IPS DF 6.9 (cell line): ENCODE data around the gene OLAH.
A peak's percentile ranks its signal among the peaks of the same experiment; 100 is the strongest.

Experiments
- DNase-seq: peaks from one replicate; pipeline ENCODE4 v3.0.0-alpha.2; 2013; ENCODE audit warnings: low read depth, low spot score
- H3K27ac ChIP-seq: one replicate; pipeline ENCODE4 v1.5.1; 2013; ENCODE audit warnings: low read length, control low read depth
- H3K27me3 ChIP-seq: 2 replicates; pipeline ENCODE4 v1.6.1; 2013; ENCODE audit warnings: mild to moderate bottlenecking, low read length; ENCODE audit not compliant: control insufficient read depth, insufficient read depth
- H3K36me3 ChIP-seq: 2 replicates; pipeline ENCODE4 v1.6.1; 2013; ENCODE audit warnings: low read length; ENCODE audit not compliant: control insufficient read depth, insufficient read depth
- H3K4me1 ChIP-seq: 2 replicates; pipeline ENCODE4 v1.6.1; 2013; ENCODE audit warnings: low read length; ENCODE audit not compliant: control insufficient read depth, insufficient read depth
- H3K4me3 ChIP-seq: 2 replicates; pipeline ENCODE4 v1.5.1; 2013; ENCODE audit warnings: mild to moderate bottlenecking, low read length
- H3K9me3 ChIP-seq: 2 replicates; pipeline ENCODE4 v1.6.1; 2013; ENCODE audit warnings: low read length, inconsistent platforms; ENCODE audit not compliant: control insufficient read depth, insufficient read depth
- WGBS: extraction: QIAGEN DNeasy Blood & Tissue Kit; methylation state at CpG from one replicate; pipeline ENCODE4 v1.1.7; 2013; ENCODE audit warnings: mixed read lengths, missing lambda C conversion rate; ENCODE audit not compliant: insufficient read length, insufficient coverage; 5-methylcytosine and 5-hydroxymethylcytosine counted together

Gene OLAH

GRCh38 chr10:15097011-15097812 is 53.5 kb downstream of the OLAH start, which contains the start of gene RPP38:
Gene RPP38, plus strand, starts transcription at chr10:15097355. Its CDS starts 5,960 bp downstream, at chr10:15103315.
- no peaks in the 10 kb centered on the region for H3K4me1 ChIP-seq
- H3K27me3 ChIP-seq = no peaks in the 10 kb centered on the region
- no peaks in the 10 kb centered on the region for H3K36me3 ChIP-seq
- no peak for DNase-seq
- H3K27ac ChIP-seq = no peak within 1 kb of the TSS
- whole genome bisulfite sequencing = no CpG with 5 or more reads among the region's 84 CpGs
- H3K4me3 ChIP-seq = peak within 1 kb of the TSS; percentile 92
- no peaks in the 10 kb centered on the region for H3K9me3 ChIP-seq

GRCh38 chr10:15099886-15100285 is 56.1 kb downstream of the OLAH start:
- H3K9me3 ChIP-seq = no peaks in the 10 kb centered on the region
- no peak for DNase-seq
- peaks cover 4% of the 10 kb centered on the region; the same call in 1 of the 2 replicates for H3K36me3 ChIP-seq
- no peaks in the 10 kb centered on the region for H3K4me1 ChIP-seq
- H3K27me3 ChIP-seq = no peaks in the 10 kb centered on the region
- H3K4me3 ChIP-seq = no peak overlapping the region
- no peak overlapping the region for H3K27ac ChIP-seq
- WGBS = no CpG with 5 or more reads among the region's 4 CpGs

- Histone ChIP-seq H3K4me3 (no peak overlapping the region), H3K9me3 (no peaks in the 10 kb centered on the region), H3K27me3 (no peaks in the 10 kb centered on the region), H3K36me3 (peaks cover 4% of the 10 kb centered on the region; the same call in 1 of the 2 replicates), H3K27ac (no peak overlapping the region), H3K4me1 (no peaks in the 10 kb centered on the region)
- DNase-seq = no peak
- no CpG with 5 or more reads among the region's 9 CpGs for WGBS
Observed at GRCh38 chr10:15103513-15103912, 59.8 kb downstream of the OLAH start.

DNA sequence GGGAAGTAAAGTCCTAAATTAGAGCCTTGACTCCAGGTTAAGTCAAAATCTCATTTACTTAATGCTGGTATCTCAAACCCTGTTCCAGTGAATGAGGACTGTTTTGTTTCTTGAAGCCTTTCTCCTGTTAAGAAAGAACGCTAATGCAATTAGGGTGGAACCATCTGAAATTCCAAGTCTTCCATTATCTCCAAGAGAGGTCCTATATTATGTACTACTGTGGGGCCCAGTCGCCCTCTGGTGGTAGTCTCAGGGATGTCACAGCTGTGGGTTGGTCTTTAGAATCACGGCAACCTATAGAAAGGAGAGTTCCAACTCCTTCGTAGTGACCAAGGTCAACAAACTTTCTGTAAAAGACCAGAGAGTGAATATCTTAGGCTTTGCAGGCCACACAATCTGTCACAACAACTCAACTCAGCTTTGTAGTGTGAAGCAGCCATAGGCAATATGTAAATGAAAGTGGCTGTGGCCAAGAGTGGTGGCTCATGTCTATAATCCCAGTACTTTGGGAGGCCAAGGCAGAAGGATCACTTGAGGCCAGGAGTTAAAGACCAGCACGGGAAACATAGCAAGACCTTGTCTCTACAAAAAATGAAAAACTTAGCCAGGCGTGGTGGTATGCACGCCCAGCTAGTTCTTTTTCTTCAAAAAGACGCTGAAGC is 62.7 kb downstream of the OLAH start:
- no peak overlapping the region for H3K4me3 ChIP-seq
- no peak overlapping the region for H3K27ac ChIP-seq
- H3K9me3 ChIP-seq = no peaks in the 10 kb centered on the region
- no peaks in the 10 kb centered on the region for H3K27me3 ChIP-seq
- H3K36me3 ChIP-seq = peaks cover 4% of the 10 kb centered on the region; the same call in 1 of the 2 replicates
- DNase-seq = no peak
- H3K4me1 ChIP-seq = no peaks in the 10 kb centered on the region
- WGBS = no CpG with 5 or more reads among the region's 8 CpGs

- no CpG with 5 or more reads among the region's 13 CpGs for WGBS
- no peaks in the 10 kb centered on the region for H3K9me3 ChIP-seq
- no peaks in the 10 kb centered on the region for H3K27me3 ChIP-seq
- no peak for DNase-seq
- no peak overlapping the region for H3K4me3 ChIP-seq
- H3K4me1 ChIP-seq = no peaks in the 10 kb centered on the region
- no peaks in the 10 kb centered on the region; the same call in 1 of the 2 replicates for H3K36me3 ChIP-seq
- H3K27ac ChIP-seq = no peak overlapping the region
Observed at GRCh38 chr10:15112657-15113056, 68.9 kb downstream of the OLAH start.

- H3K27ac ChIP-seq = no peak overlapping the region
- no peak overlapping the region for H3K4me3 ChIP-seq
- no peaks in the 10 kb centered on the region for H3K9me3 ChIP-seq
- WGBS = no CpG with 5 or more reads among the region's 4 CpGs
- H3K27me3 ChIP-seq = no peaks in the 10 kb centered on the region
- no peaks in the 10 kb centered on the region for H3K4me1 ChIP-seq
- no peak for DNase-seq
- no peaks in the 10 kb centered on the region; the same call in 1 of the 2 replicates for H3K36me3 ChIP-seq
Observed at GRCh38 chr10:15113766-15114165, 70.0 kb downstream of the OLAH start.

GRCh38 chr10:15116225-15116624 is 72.5 kb downstream of the OLAH start:
- no peak for DNase-seq
- H3K4me1 ChIP-seq = no peaks in the 10 kb centered on the region
- H3K9me3 ChIP-seq = no peaks in the 10 kb centered on the region
- H3K4me3 ChIP-seq = no peak overlapping the region
- no peaks in the 10 kb centered on the region for H3K36me3 ChIP-seq
- H3K27ac ChIP-seq = no peak overlapping the region
- no peaks in the 10 kb centered on the region for H3K27me3 ChIP-seq
- no CpG with 5 or more reads among the region's 5 CpGs for WGBS

DNA sequence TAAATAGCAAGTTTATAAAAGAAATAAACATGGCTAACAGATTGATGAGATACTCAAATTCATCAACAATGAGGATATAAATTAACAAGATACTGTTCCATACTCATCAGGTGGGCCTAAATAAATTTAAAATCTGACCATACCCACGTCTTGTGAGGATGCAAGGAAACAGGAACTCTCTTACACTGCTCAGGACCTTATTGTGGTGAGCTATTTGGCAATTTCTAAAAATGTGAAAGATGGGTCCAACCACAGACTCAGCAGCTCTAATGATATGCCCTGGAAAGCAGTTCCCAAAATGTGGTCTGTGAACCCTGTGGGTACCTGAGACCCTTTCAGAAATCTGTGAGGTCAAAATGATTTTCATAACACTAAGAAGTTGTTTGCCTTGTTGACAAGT is 74.9 kb downstream of the OLAH start:
- H3K9me3 ChIP-seq = no peaks in the 10 kb centered on the region
- no peaks in the 10 kb centered on the region for H3K4me1 ChIP-seq
- no peak for DNase-seq
- H3K27me3 ChIP-seq = no peaks in the 10 kb centered on the region
- H3K4me3 ChIP-seq = no peak overlapping the region
- H3K36me3 ChIP-seq = no peaks in the 10 kb centered on the region
- WGBS = no CpG with 5 or more reads among the region's 1 CpG
- no peak overlapping the region for H3K27ac ChIP-seq

DNA sequence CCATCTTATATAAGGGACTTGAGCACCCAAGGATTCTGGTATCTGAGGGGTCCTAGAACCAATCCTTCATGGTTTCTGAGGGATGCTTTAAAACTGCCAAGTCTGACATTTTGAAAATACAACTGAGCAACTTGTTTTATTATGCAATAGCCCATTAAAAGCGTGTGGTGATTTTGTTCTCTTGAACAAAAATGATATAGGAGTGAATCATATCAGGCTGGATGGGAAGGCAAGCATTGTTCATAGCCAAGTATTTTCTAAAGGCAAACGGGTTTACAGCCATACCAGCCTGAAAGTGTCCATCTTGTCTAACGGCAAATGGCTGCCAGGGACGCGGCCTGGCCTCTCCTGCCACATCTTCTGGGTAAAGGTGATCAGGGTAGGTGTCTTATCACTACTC is 76.8 kb downstream of the OLAH start:
- H3K4me1 ChIP-seq = no peaks in the 10 kb centered on the region
- WGBS = no CpG with 5 or more reads among the region's 5 CpGs
- H3K36me3 ChIP-seq = no peaks in the 10 kb centered on the region
- H3K27me3 ChIP-seq = no peaks in the 10 kb centered on the region
- no peak for DNase-seq
- no peak overlapping the region for H3K27ac ChIP-seq
- H3K4me3 ChIP-seq = no peak overlapping the region
- no peaks in the 10 kb centered on the region for H3K9me3 ChIP-seq

DNA sequence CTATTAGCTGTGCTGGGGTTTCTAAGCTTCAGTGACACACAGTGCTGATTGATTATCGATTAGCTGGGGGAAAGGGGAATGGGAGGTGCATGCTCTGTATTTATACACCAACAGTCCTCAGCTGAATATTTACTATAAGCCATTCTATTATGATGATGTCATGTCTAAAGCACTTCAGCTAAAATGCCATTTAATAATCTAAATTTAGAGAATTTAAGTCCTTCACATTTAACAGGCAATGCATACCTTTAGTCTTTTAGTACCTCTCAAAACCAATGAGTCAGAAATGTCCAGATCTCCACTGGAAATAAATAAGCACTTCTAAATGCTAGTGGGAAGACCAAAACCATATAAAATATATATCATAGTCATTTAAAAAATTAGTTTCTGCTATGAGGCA is 78.0 kb downstream of the OLAH start:
- Histone ChIP-seq H3K27me3 (no peaks in the 10 kb centered on the region), H3K36me3 (no peaks in the 10 kb centered on the region), H3K4me3 (no peak overlapping the region), H3K4me1 (no peaks in the 10 kb centered on the region), H3K9me3 (no peaks in the 10 kb centered on the region), H3K27ac (no peak overlapping the region)
- no CpG with 5 or more reads among the region's 1 CpG for WGBS
- no peak for DNase-seq
